Measurements from ENCODE around the gene C1QTNF12.

C1QTNF12 gene

DNA sequence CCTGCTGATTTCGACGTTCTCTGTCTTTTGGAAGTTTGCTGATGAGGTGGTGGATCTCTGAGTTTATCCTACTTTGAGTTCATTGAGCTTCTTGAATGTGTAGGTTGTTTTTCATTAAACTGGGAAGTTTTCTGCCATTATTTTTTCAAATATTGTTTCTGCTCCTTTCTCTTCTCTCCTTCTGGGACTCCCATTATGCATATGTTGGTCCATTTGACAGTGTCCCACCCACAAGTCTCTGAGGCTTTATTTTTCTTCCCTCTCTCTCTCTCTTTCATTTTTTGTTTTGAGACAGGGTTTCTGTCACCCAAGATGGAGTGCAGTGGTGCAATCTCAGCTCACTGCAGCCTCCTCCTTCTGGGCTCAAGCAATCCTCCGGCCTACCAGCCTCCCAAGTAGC is 51.8 kb downstream of the C1QTNF12 start:
- no peak overlapping the region for H4K8ac ChIP-seq (ENCODE audit: low read length)
- H2AFZ ChIP-seq (ENCODE audit: low read depth, low read length) = no peak overlapping the region
- H2BK15ac ChIP-seq (ENCODE audit: low read depth, poor library complexity, severe bottlenecking) = no peak overlapping the region
- no peak overlapping the region for H3K23ac ChIP-seq (ENCODE audit: low read length in 2 of 2)
- H2AK5ac ChIP-seq (ENCODE audit: low read length, severe bottlenecking) = no peak overlapping the region
- H2BK12ac ChIP-seq (ENCODE audit: low read length in 2 of 2) = no peak overlapping the region
- no peak overlapping the region for H3K4me2 ChIP-seq (ENCODE audit: low read length, poor library complexity, severe bottlenecking)
- peaks cover 8% of the 10 kb centered on the region for H3K9me3 ChIP-seq (ENCODE audit: control insufficient read depth, low read length)
- no peak overlapping the region for H2BK5ac ChIP-seq (ENCODE audit: low read depth, low read length, poor library complexity, severe bottlenecking)
- no peak overlapping the region for H3K4me3 ChIP-seq (ENCODE audit: insufficient read depth in 1 of 2, low read depth in 1 of 2, low read length in 2 of 2)
- WGBS = 96% methylated on average over 3 of the region's 3 CpGs
- H3K14ac ChIP-seq (ENCODE audit: low read length in 2 of 2) = no peak overlapping the region
- no peaks in the 10 kb centered on the region for H3K36me3 ChIP-seq (ENCODE audit: control insufficient read depth in 1 of 2, insufficient read depth in 2 of 2, low read depth in 1 of 2, low read length in 2 of 2)
- H3K27me3 ChIP-seq (ENCODE audit: control insufficient read depth in 1 of 2, insufficient read depth in 1 of 2, low read length in 2 of 2) = peaks cover 0 to 16% of the 10 kb centered on the region in 2 experiments
- H3K9ac ChIP-seq (ENCODE audit: low read length) = no peak overlapping the region
- no peak overlapping the region for H3K4ac ChIP-seq (ENCODE audit: low read depth in 1 of 2, low read length in 2 of 2)
- DNase-seq = no peak
- no peak overlapping the region for H4K91ac ChIP-seq (ENCODE audit: low read length)
- H3K18ac ChIP-seq (ENCODE audit: low read depth in 1 of 2, low read length in 2 of 2) = no peak overlapping the region
- H3K4me1 ChIP-seq (ENCODE audit: control insufficient read depth, insufficient read depth, low read depth, low read length) = peaks cover 10% of the 10 kb centered on the region
- no peak overlapping the region for H3K27ac ChIP-seq (ENCODE audit: low read length, poor library complexity, severe bottlenecking)
- no peak overlapping the region for H2BK120ac ChIP-seq (ENCODE audit: low read depth, low read length)
- no peaks in the 10 kb centered on the region for H3K79me1 ChIP-seq (replicated peaks; ENCODE audit: low read length, poor library complexity, severe bottlenecking)

Small RNA genes lying within 50 kb of the gene (small RNA-seq; reads per million reads assigned to genes)
- 0.86 reads per million for gene MIR6726 (ENCODE audit: low read depth)

All from mesenchymal stem cell (in vitro differentiated cells and primary cell).